ENCODE measurements around the gene RELN. TPM values are rescaled to one million over a fixed set of nuclear protein-coding genes. Genes with fewer than 3 reads are reported as not detected.

The RELN gene
- total and polyA plus RNA-seq, 2 of the 13 experiments (the other 11 are each of a cell fraction or from before 2014, with no cell fraction given): 315 to 332 TPM

DNA sequence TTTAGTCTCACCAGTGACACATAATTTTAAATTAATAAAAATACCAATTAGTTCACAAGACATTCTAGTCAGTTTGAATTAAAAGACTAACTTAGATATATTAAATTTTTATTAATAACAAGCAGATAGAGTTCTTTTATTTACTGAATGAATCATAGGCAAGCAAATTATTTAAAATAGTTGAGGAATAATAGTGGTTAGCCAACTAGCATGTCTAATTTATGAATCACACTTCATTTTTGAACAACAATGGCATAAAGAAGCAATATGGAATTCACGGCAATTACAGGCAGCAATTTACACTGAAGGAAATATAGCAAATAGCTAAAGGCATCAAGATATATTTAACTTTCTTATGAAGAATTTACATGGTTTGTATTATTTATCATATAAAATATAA lies 356.5 kb downstream of the RELN start:
- no peaks in the 10 kb centered on the region for H3K27me3 ChIP-seq (ENCODE audit: control insufficient read depth in 1 of 2, insufficient read depth in 2 of 2, low read length in 2 of 2)
- H3K4me1 ChIP-seq (ENCODE audit: insufficient read depth, low read length): no peaks in the 10 kb centered on the region
- H3K79me2 ChIP-seq (ENCODE audit: insufficient read depth, low read length): no peaks in the 10 kb centered on the region
- no peak overlapping the region for H3K27ac ChIP-seq (ENCODE audit: extremely low read length, insufficient read depth, low read length)
- DNase-seq (ENCODE audit: low spot score) (no peak), FAIRE-seq (no peak), ATAC-seq (no peak)
- no peak overlapping the region for H3K9ac ChIP-seq (ENCODE audit: insufficient read depth, low read depth, low read length)
- H3K4me3 ChIP-seq (replicated peaks in 1 of 3; ENCODE audit: insufficient read depth in 1 of 3, low read depth in 2 of 3, low read length in 3 of 3): no peak overlapping the region
- intact Hi-C loops (cut with micrococcal nuclease; ENCODE audit: unreplicated experiment): no loop called here
- no peaks in the 10 kb centered on the region for H3K9me3 ChIP-seq (ENCODE audit: low read length)
- ChIA-PET POLR2A (no interaction called here), CTCF (ENCODE audit: low intra/inter-chr PET ratio, low total read pairs) (no interaction called here)
- no peaks in the 10 kb centered on the region for H4K20me1 ChIP-seq (ENCODE audit: insufficient read depth, low read length)
- TF ChIP-seq, protein P1, sequence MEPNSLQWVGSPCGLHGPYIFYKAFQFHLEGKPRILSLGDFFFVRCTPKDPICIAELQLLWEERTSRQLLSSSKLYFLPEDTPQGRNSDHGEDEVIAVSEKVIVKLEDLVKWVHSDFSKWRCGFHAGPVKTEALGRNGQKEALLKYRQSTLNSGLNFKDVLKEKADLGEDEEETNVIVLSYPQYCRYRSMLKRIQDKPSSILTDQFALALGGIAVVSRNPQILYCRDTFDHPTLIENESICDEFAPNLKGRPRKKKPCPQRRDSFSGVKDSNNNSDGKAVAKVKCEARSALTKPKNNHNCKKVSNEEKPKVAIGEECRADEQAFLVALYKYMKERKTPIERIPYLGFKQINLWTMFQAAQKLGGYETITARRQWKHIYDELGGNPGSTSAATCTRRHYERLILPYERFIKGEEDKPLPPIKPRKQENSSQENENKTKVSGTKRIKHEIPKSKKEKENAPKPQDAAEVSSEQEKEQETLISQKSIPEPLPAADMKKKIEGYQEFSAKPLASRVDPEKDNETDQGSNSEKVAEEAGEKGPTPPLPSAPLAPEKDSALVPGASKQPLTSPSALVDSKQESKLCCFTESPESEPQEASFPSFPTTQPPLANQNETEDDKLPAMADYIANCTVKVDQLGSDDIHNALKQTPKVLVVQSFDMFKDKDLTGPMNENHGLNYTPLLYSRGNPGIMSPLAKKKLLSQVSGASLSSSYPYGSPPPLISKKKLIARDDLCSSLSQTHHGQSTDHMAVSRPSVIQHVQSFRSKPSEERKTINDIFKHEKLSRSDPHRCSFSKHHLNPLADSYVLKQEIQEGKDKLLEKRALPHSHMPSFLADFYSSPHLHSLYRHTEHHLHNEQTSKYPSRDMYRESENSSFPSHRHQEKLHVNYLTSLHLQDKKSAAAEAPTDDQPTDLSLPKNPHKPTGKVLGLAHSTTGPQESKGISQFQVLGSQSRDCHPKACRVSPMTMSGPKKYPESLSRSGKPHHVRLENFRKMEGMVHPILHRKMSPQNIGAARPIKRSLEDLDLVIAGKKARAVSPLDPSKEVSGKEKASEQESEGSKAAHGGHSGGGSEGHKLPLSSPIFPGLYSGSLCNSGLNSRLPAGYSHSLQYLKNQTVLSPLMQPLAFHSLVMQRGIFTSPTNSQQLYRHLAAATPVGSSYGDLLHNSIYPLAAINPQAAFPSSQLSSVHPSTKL (CRISPR knock-in tag; IDR thresholded peaks at IDR 0.05): no peak
- TF ChIP-seq JARID2 (CRISPR knock-in tag; IDR thresholded peaks at IDR 0.05; ENCODE audit: insufficient replicate concordance): no peak
- in situ Hi-C loops (cut with HindIII; ENCODE audit: extremely low pct_ligation_motif_present, low pct_unique_long_range_greater_than_20kb): no loop called here
- 98% methylated on average over 1 of the region's 1 CpG for WGBS (ENCODE audit: low lambda C conversion rate)
- H2AFZ ChIP-seq (ENCODE audit: low read length): no peak overlapping the region
- peaks cover 0 to 44% of the 10 kb centered on the region in 2 experiments; a peak in 3 of 5 replicates for H3K36me3 ChIP-seq (replicated peaks in 1 of 2; ENCODE audit: control insufficient read depth in 1 of 2, insufficient read depth in 2 of 2, low read length in 2 of 2)
- H3K4me2 ChIP-seq (ENCODE audit: low read depth, low read length): no peak overlapping the region
- no TSS peak for BruUV-seq (replicated peaks)

DNA sequence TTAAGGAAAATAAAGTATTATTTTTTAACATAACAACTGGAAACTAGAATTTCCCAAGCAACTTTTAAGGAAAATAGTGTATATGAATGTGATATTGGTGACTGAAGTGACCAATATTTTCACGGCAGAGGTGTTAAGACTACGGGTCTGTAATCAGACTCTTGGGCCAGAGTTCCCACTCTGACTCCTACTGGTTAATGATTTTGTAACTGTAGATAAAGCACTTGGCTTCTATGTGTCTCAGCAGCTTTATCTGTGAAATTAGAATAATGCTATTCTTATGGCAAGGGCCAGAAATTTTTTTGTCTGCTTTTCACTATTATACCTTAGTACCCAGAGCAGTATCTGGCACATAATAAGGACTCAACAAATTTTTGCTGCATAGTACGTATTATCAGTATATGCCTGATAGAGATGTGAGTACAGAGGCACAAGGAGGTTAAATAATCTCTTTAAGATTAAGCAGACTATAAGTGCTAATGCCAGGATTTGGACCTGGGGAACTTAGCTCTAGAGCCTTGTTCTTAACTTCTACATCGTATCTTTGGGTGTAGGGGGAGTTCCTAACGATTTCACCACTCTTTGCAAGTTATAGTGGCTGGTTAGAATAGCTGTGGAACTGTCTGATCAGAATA lies 357.3 kb downstream of the RELN start:
- intact Hi-C loops (cut with micrococcal nuclease; ENCODE audit: unreplicated experiment): no loop called here
- FAIRE-seq: no peak
- H3K4me2 ChIP-seq (ENCODE audit: low read depth, low read length): no peak overlapping the region
- no peak overlapping the region for H3K27ac ChIP-seq (ENCODE audit: extremely low read length, insufficient read depth, low read length)
- H2AFZ ChIP-seq (ENCODE audit: low read length): no peak overlapping the region
- no TSS peak for BruUV-seq (replicated peaks)
- 71% methylated on average over 5 of the region's 5 CpGs for WGBS (ENCODE audit: low lambda C conversion rate)
- H3K4me1 ChIP-seq (ENCODE audit: insufficient read depth, low read length): no peaks in the 10 kb centered on the region
- H3K36me3 ChIP-seq (replicated peaks in 1 of 2; ENCODE audit: control insufficient read depth in 1 of 2, insufficient read depth in 2 of 2, low read length in 2 of 2): peaks cover 0 to 41% of the 10 kb centered on the region in 2 experiments; a peak in 3 of 5 replicates
- no peak for DNase-seq (ENCODE audit: low spot score)
- no peak for ATAC-seq
- TF ChIP-seq SCMH1 (CRISPR knock-in tag; IDR thresholded peaks at IDR 0.05; ENCODE audit: borderline replicate concordance) (no peak), RBM22 (optimal IDR thresholded peaks at IDR 0.05; ENCODE audit: low read length) (peak; percentile 37)
- no peaks in the 10 kb centered on the region for H3K27me3 ChIP-seq (ENCODE audit: control insufficient read depth in 1 of 2, insufficient read depth in 2 of 2, low read length in 2 of 2)
- no peak overlapping the region for H3K4me3 ChIP-seq (replicated peaks in 1 of 3; ENCODE audit: insufficient read depth in 1 of 3, low read depth in 2 of 3, low read length in 3 of 3)
- no peak overlapping the region for H3K9ac ChIP-seq (ENCODE audit: insufficient read depth, low read depth, low read length)
- ChIA-PET POLR2A (no interaction called here), CTCF (ENCODE audit: low intra/inter-chr PET ratio, low total read pairs) (no interaction called here)
- no peaks in the 10 kb centered on the region for H4K20me1 ChIP-seq (ENCODE audit: insufficient read depth, low read length)
- no peaks in the 10 kb centered on the region for H3K79me2 ChIP-seq (ENCODE audit: insufficient read depth, low read length)
- H3K9me3 ChIP-seq (ENCODE audit: low read length): no peaks in the 10 kb centered on the region
- in situ Hi-C loops (cut with HindIII; ENCODE audit: extremely low pct_ligation_motif_present, low pct_unique_long_range_greater_than_20kb): no loop called here
